Limb (tissue), 2 donors: ENCODE data around the gene HPN.
"Not testable (repeated sequence)": the region's sequence is repeated elsewhere in the genome, so short reads cannot be mapped to it uniquely, and the experiment has no call there.

Experiments used
- DNase-seq, 2 donors: peaks; one replicate each; pipeline ENCODE4 v3.0.0-alpha.2; 2016; ENCODE audit errors: extremely low spot score in 2 of 2

HPN gene

GRCh38 chr19:35041548-35042055 is at the start of gene HPN:
Gene HPN (plus strand): TSS chr19:35041721. CDS start chr19:35042507, 786 bp downstream.
- no peak for DNase-seq

GRCh38 chr19:34992582-34992981 is 48.9 kb upstream of the HPN start:
- not testable (repeated sequence) for DNase-seq

GRCh38 chr19:34994286-34994642 is 47.3 kb upstream of the HPN start:
- DNase-seq, result no peak

- no peak for DNase-seq
Measured at GRCh38 chr19:34994643-34995541, 46.6 kb upstream of the HPN start.

GRCh38 chr19:34995551-34995950 is 46.0 kb upstream of the HPN start:
- DNase-seq, result no peak

- no peak for DNase-seq
Measured at GRCh38 chr19:34997071-34997617, 44.4 kb upstream of the HPN start.

GRCh38 chr19:34998224-34998623 is 43.3 kb upstream of the HPN start:
- DNase-seq, result not testable (repeated sequence)

- no peak for DNase-seq
Measured at GRCh38 chr19:34998777-34999497, 42.6 kb upstream of the HPN start.

- DNase-seq, result peak; percentile 86 to 93
Measured at GRCh38 chr19:34999498-35000337, 41.8 kb upstream of the HPN start, which contains the start of gene GRAMD1A. Gene GRAMD1A (plus strand): TSS chr19:35000323. CDS start chr19:35000479, 156 bp downstream.

GRCh38 chr19:35000338-35000646 is 41.2 kb upstream of the HPN start:
- DNase-seq, result no peak

- DNase-seq, result peak; percentile 12 to 74
Measured at GRCh38 chr19:35000647-35001501, 40.6 kb upstream of the HPN start.

- DNase-seq, result no peak
Measured at GRCh38 chr19:35002037-35002535, 39.4 kb upstream of the HPN start.

GRCh38 chr19:35004517-35005255 is 36.8 kb upstream of the HPN start:
- DNase-seq, result no peak

GRCh38 chr19:35005256-35005977 is 36.1 kb upstream of the HPN start:
- DNase-seq, result no peak

GRCh38 chr19:35006007-35006341 is 35.5 kb upstream of the HPN start:
- DNase-seq, result not testable (repeated sequence)

- no peak for DNase-seq
Measured at GRCh38 chr19:35006342-35006998, 35.1 kb upstream of the HPN start.

GRCh38 chr19:35006999-35007365 is 34.5 kb upstream of the HPN start:
- DNase-seq, result no peak

GRCh38 chr19:35007427-35007826 is 34.1 kb upstream of the HPN start:
- DNase-seq, result not testable (repeated sequence)
